ENCODE data around the gene TCEAL4. TPM values are rescaled to one million over a fixed set of nuclear protein-coding genes. Genes with fewer than 3 reads are reported as not detected.

Gene TCEAL4
- total RNA-seq, 1 donor from 2014 or later = 92.3 TPM

- Histone ChIP-seq H3K27ac (no peak overlapping the region), H3K36me3 (no peaks in the 10 kb centered on the region), H3K4me1 (no peaks in the 10 kb centered on the region), H3K27me3 (no peaks in the 10 kb centered on the region), H3K9me3 (no peaks in the 10 kb centered on the region), H3K4me3 (no peak overlapping the region)
- TF ChIP-seq CTCF (IDR thresholded peaks at IDR 0.05) = no peak
- ATAC-seq (no peak), DNase-seq (no peak)
- intact Hi-C loops (cut with DNase I) = no loop called here
Measured at GRCh38 chrX:103565752-103566151, 19.6 kb upstream of the TCEAL4 start.

DNA sequence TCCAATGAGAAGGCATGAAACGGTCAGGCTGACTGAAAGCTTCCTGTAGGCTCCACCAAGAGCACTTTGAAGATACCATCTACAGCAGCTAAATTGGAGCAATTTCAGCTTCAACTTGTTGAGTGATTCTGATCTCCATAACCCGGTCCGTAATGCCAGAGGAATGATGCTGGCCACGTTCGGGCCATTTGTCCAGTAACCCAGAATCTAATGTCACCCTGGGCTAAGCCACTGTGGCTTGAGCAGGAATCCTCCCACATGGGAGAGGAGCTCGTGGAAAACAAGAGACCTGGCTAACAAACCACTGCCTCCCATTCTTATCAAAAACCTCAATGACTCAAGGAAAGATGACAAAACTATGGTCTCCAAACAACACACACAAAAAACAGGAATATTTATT, 14.2 kb upstream of the TCEAL4 start:
- ATAC-seq (no peak), DNase-seq (no peak)
- intact Hi-C loops (cut with DNase I) = no loop called here
- Histone ChIP-seq H3K9me3 (no peaks in the 10 kb centered on the region), H3K27me3 (no peaks in the 10 kb centered on the region), H3K36me3 (no peaks in the 10 kb centered on the region), H3K27ac (no peak overlapping the region), H3K4me3 (no peak overlapping the region), H3K4me1 (no peaks in the 10 kb centered on the region)
- no peak for TF ChIP-seq CTCF (IDR thresholded peaks at IDR 0.05)

GRCh38 chrX:103571726-103572125, 13.6 kb upstream of the TCEAL4 start:
- Histone ChIP-seq H3K9me3 (no peaks in the 10 kb centered on the region), H3K27me3 (no peaks in the 10 kb centered on the region), H3K36me3 (no peaks in the 10 kb centered on the region), H3K4me3 (no peak overlapping the region), H3K27ac (no peak overlapping the region), H3K4me1 (no peaks in the 10 kb centered on the region)
- ATAC-seq (no peak), DNase-seq (no peak)
- intact Hi-C loops (cut with DNase I) = no loop called here
- TF ChIP-seq CTCF (IDR thresholded peaks at IDR 0.05) = no peak

DNA sequence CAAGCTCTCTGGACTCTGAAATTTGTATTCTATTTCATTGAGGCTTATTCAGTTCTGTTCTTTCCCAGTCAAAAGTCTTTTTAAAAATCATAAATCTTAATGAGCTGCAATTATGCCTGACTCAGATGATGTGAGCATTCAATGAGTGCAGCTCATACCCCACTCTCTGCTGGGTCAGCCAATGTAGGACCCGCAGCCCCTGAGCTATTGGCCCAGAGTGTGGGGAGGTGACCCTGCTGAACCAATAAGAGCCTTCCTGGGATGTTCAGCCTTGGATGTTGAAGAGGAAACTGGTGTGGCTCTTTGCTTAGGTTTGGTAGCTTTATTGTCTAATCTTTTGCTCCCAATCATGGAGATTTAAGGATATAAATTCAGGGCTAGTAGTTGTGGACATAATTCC, 12.1 kb upstream of the TCEAL4 start:
- DNase-seq (no peak), ATAC-seq (no peak)
- no peak for TF ChIP-seq CTCF (IDR thresholded peaks at IDR 0.05)
- Histone ChIP-seq H3K4me3 (no peak overlapping the region), H3K27me3 (no peaks in the 10 kb centered on the region), H3K9me3 (no peaks in the 10 kb centered on the region), H3K4me1 (no peaks in the 10 kb centered on the region), H3K36me3 (no peaks in the 10 kb centered on the region), H3K27ac (no peak overlapping the region)
- intact Hi-C loops (cut with DNase I) = no loop called here

GRCh38 chrX:103584596-103584995, 719 bp upstream of the TCEAL4 start:
- Histone ChIP-seq H3K9me3 (no peaks in the 10 kb centered on the region), H3K36me3 (no peaks in the 10 kb centered on the region), H3K4me1 (no peaks in the 10 kb centered on the region), H3K4me3 (no peak overlapping the region), H3K27ac (no peak overlapping the region), H3K27me3 (no peaks in the 10 kb centered on the region)
- ATAC-seq = no peak
- DNase-seq = no peak
- intact Hi-C loops (cut with DNase I) = no loop called here
- TF ChIP-seq CTCF (IDR thresholded peaks at IDR 0.05) = no peak

DNA sequence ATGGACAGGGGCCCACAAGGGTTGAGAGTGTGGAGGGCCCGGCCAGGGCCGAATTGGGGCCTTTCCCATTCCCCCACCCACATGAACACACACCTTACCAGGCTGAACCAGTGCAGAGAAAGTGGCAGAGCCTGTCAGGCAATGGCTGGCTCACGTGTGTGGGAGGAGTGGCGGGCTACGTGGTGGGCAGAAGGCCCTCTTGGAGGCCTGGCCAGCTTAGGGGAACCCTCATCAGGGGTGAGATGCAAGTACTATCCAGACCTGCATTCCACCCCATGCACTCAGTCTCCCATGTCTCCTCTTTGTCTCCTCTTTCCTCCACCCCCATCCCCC, 965 bp downstream of the TCEAL4 start:
- Histone ChIP-seq H3K4me3 (peak overlapping the region; percentile 65), H3K36me3 (no peaks in the 10 kb centered on the region), H3K27me3 (no peaks in the 10 kb centered on the region), H3K9me3 (no peaks in the 10 kb centered on the region), H3K27ac (peak overlapping the region; percentile 87), H3K4me1 (no peaks in the 10 kb centered on the region)
- intact Hi-C loops (cut with DNase I) = no loop called here
- TF ChIP-seq CTCF (IDR thresholded peaks at IDR 0.05) = no peak
- ATAC-seq (peak; percentile 75), DNase-seq (peak; percentile 62)
